ENCODE measurements around the gene ZBTB7C. TPM values are rescaled to one million over a fixed set of nuclear protein-coding genes. Genes with fewer than 3 reads are reported as not detected.

ZBTB7C gene
- total and polyA plus RNA-seq, 9 of the 15 experiments (the other 6 are each of a cell fraction or from before 2014, with no cell fraction given), result not detected

- in situ Hi-C loops (cut with MboI), result no loop called here
- 0% methylated on average over 3 of the region's 3 CpGs for WGBS (ENCODE audit: insufficient coverage, low coverage, missing lambda C conversion rate)
- POLR2A ChIA-PET, result no interaction called here
These were observed 360.9 kb downstream of the ZBTB7C start for GRCh38 chr18:48048251-48048650.

More at GRCh38 chr18:48048251-48048650, 360.9 kb downstream of the ZBTB7C start:
- no peak for TF ChIP-seq SIN3A (IDR thresholded peaks at IDR 0.05; ENCODE audit: borderline replicate concordance in 2 of 2, control insufficient read depth in 1 of 2, low read depth in 2 of 2, low read length in 2 of 2)
- TF ChIP-seq, protein P1, sequence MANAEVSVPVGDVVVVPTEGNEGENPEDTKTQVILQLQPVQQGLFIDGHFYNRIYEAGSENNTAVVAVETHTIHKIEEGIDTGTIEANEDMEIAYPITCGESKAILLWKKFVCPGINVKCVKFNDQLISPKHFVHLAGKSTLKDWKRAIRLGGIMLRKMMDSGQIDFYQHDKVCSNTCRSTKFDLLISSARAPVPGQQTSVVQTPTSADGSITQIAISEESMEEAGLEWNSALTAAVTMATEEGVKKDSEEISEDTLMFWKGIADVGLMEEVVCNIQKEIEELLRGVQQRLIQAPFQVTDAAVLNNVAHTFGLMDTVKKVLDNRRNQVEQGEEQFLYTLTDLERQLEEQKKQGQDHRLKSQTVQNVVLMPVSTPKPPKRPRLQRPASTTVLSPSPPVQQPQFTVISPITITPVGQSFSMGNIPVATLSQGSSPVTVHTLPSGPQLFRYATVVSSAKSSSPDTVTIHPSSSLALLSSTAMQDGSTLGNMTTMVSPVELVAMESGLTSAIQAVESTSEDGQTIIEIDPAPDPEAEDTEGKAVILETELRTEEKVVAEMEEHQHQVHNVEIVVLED (CRISPR knock-in tag; IDR thresholded peaks at IDR 0.05), result no peak
- TF ChIP-seq DMBX1 (CRISPR knock-in tag; IDR thresholded peaks at IDR 0.05; ENCODE audit: borderline replicate concordance), result no peak
- no peak for TF ChIP-seq ZKSCAN1 (IDR thresholded peaks at IDR 0.05; ENCODE audit: low read depth, low read length)
- TF ChIP-seq, protein P2, sequence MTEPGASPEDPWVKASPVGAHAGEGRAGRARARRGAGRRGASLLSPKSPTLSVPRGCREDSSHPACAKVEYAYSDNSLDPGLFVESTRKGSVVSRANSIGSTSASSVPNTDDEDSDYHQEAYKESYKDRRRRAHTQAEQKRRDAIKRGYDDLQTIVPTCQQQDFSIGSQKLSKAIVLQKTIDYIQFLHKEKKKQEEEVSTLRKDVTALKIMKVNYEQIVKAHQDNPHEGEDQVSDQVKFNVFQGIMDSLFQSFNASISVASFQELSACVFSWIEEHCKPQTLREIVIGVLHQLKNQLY (CRISPR knock-in tag; conservative IDR thresholded peaks at IDR 0.05), result no peak
- TF ChIP-seq GABPA (tag; conservative IDR thresholded peaks at IDR 0.05; ENCODE audit: low read depth), result no peak
- TF ChIP-seq ZNF354B (CRISPR knock-in tag; IDR thresholded peaks at IDR 0.05), result no peak
- no peak for TF ChIP-seq DPF2 (IDR thresholded peaks at IDR 0.05)
- no peak for TF ChIP-seq SMARCB1 (IDR thresholded peaks at IDR 0.05; ENCODE audit: insufficient read length, low read depth)
- TF ChIP-seq, protein P3, sequence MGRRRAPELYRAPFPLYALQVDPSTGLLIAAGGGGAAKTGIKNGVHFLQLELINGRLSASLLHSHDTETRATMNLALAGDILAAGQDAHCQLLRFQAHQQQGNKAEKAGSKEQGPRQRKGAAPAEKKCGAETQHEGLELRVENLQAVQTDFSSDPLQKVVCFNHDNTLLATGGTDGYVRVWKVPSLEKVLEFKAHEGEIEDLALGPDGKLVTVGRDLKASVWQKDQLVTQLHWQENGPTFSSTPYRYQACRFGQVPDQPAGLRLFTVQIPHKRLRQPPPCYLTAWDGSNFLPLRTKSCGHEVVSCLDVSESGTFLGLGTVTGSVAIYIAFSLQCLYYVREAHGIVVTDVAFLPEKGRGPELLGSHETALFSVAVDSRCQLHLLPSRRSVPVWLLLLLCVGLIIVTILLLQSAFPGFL (CRISPR knock-in tag; IDR thresholded peaks at IDR 0.05), result no peak
- Histone ChIP-seq H3K27ac (ENCODE audit: extremely low read depth, low read depth, low read length) (no peak overlapping the region), H3K36me3 (ENCODE audit: control insufficient read depth, insufficient read depth, low read length) (no peaks in the 10 kb centered on the region), H3K79me2 (ENCODE audit: control insufficient read depth, insufficient read depth, low read length) (no peaks in the 10 kb centered on the region), H3K4me1 (replicated peaks in 1 of 2; ENCODE audit: control insufficient read depth in 2 of 2, insufficient read depth in 2 of 2, low read length in 2 of 2) (no peaks in the 10 kb centered on the region; a peak in 1 of 5 replicates), H3K4me2 (ENCODE audit: insufficient read depth, low read length) (no peak overlapping the region), H3K9me3 (replicated peaks; ENCODE audit: control insufficient read depth, insufficient read depth, low read depth, low read length) (no peaks in the 10 kb centered on the region), H3K9me1 (ENCODE audit: control insufficient read depth, insufficient read depth, low read length) (no peaks in the 10 kb centered on the region), H4K20me1 (replicated peaks; ENCODE audit: control insufficient read depth, insufficient read depth, low read length) (no peaks in the 10 kb centered on the region), H2AFZ (ENCODE audit: low read depth, low read length) (no peak overlapping the region), H3K4me3 (no peak overlapping the region), H3K27me3 (ENCODE audit: control insufficient read depth in 2 of 2, insufficient read depth in 2 of 2, low read length in 2 of 2) (no peaks in the 10 kb centered on the region; a peak in 1 of 5 replicates), H3K9ac (ENCODE audit: insufficient read depth in 1 of 2, low read depth in 2 of 2, low read length in 2 of 2) (no peak overlapping the region)
- ATAC-seq, result no peak
- no peak for DNase-seq (ENCODE audit: extremely low read depth in 1 of 4, low spot score in 3 of 4)
- intact Hi-C loops (cut with micrococcal nuclease), result no loop called here
- BruUV-seq (replicated peaks), result no TSS peak
- no peak for FAIRE-seq
- CTCF ChIA-PET (ENCODE audit: low intra/inter-chr PET ratio), result no interaction called here

Measured in K562 (cell line).